GM10248 (cell line): ENCODE measurements around the gene RASA3.

ENCODE experiments used
- CTCF ChIA-PET: fragments of 300-600 bp; sonication (Branson Sonifier 250); formaldehyde crosslinking; extraction: SDS; loops from one replicate; lab custom pipeline; 2021; ENCODE audit warnings: antibody characterized with exemption; lab: Yijun Ruan, JAX
- POLR2A ChIA-PET: fragments of 350-650 bp; sonication (Branson Sonifier 250); formaldehyde crosslinking; extraction: SDS; loops from one replicate; lab custom pipeline; 2020; ENCODE audit warnings: antibody characterized with exemption; lab: Yijun Ruan, JAX
- DNase-seq: peaks from one replicate; pipeline ENCODE4 v3.0.0; 2012; ENCODE audit errors: extremely low spot score
- CTCF ChIP-seq: IDR thresholded peaks from 2 replicates; pipeline ENCODE4 v1.5.1; 2012; ENCODE audit warnings: mild to moderate bottlenecking, low read depth; ENCODE audit errors: extremely low read depth, missing control alignments, control extremely low read depth

RASA3 gene

DNA sequence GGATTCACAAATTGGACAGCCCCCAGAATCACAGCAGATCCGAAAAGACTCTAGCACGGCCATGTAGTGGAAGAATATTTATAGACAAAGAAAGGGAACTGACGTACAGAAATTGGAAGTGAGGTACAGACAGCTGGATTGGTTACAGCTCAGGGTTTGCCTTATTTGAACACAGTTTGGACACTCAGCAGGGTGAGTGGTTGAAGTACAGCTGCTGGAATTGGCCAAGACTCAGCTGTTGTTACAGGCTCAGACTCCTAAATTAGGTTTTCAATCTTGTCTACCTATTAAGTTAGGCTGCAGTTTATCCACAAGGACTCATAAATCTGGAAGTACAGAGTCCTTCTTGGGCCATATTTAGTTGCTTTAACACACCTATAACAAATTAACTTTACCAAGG, 40.8 kb upstream of the RASA3 start:
- ChIA-PET CTCF (interaction anchor here (3.4 kb wide), 1 partner anchor 13 kb away, joined by 14 read pairs; no protein-coding TSS in a partner anchor), POLR2A (no interaction called here)
- DNase-seq, result no peak
- no peak for TF ChIP-seq CTCF

GRCh38 chr13:114167885-114168284, 35.5 kb upstream of the RASA3 start:
- POLR2A ChIA-PET, result no interaction called here
- DNase-seq, result no peak
- CTCF ChIA-PET, result interaction anchor here (1.1 to 1.8 kb wide), 2 partner anchors 8 to 24 kb away, joined by 3 to 4 read pairs; no protein-coding TSS in a partner anchor
- no peak for TF ChIP-seq CTCF

- no peak for TF ChIP-seq CTCF
- ChIA-PET CTCF (interaction anchor here (1.1 to 1.8 kb wide), 2 partner anchors 9 to 24 kb away, joined by 3 to 4 read pairs; no protein-coding TSS in a partner anchor), POLR2A (no interaction called here)
- no peak for DNase-seq
Measured at GRCh38 chr13:114167426-114167825, 35.0 kb upstream of the RASA3 start.

GRCh38 chr13:114166381-114167131, 34.1 kb upstream of the RASA3 start:
- DNase-seq, result no peak
- ChIA-PET CTCF (interaction anchor here (1.4 to 1.8 kb wide), 2 partner anchors 10 to 12 kb away, joined by 4 read pairs; no protein-coding TSS in a partner anchor), POLR2A (no interaction called here)

GRCh38 chr13:114164681-114165429, 32.4 kb upstream of the RASA3 start:
- DNase-seq, result no peak
- ChIA-PET POLR2A (no interaction called here), CTCF (interaction anchor here (0.7 to 1.3 kb wide), 2 partner anchors 12 to 14 kb away, joined by 3 read pairs; no protein-coding TSS in a partner anchor)
- no peak for TF ChIP-seq CTCF

More at GRCh38 chr13:114166381-114167131, 34.1 kb upstream of the RASA3 start:
- TF ChIP-seq CTCF, result no peak

DNA sequence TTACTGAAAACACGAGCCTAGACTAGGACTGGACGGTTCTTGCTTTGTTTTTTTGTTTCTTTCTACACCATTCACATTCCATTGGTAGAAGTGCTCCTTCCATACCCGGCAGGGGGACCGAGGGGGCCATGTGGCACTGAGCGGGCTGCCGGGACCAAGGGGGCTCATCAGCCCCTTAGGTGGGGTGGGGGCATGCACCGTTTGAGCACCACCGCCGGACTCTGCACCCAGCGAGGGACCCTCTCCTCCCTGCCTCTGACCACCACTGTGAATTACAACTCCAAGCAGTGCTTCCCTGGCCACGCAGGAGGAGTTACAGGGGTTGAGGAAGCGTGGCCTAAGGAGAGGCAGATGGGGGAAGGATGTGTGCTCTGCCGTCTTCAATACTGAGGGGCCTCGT, 31.6 kb upstream of the RASA3 start:
- no peak for TF ChIP-seq CTCF
- DNase-seq, result no peak
- CTCF ChIA-PET, result interaction anchor here (0.7 kb wide), 1 partner anchor 12 kb away, joined by 3 read pairs; no protein-coding TSS in a partner anchor
- POLR2A ChIA-PET, result no interaction called here
